Measurements from ENCODE around the gene NBAS.
"Not testable (repeated sequence)": the region's sequence is repeated elsewhere in the genome, so short reads cannot be mapped to it uniquely, and the experiment has no call there.

Gene NBAS

DNA sequence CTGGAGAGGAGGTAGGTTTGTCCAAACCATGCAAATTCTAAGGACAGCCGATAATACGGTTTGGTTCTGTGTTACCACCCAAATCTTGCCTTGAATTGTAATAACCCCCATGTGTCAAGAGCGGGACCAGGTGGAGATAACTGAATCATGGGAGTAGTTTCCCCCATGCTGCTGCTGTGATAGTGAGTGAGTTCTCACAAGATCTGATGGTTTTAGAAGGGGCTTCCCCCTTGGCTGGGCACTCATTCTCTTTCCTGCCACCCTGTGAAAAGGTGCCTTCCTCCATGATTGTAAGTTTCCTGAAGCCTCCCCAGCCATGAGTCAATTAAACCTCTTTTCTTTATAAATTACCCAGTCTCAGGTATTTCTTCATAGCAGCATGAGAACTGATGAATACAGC, 295.2 kb downstream of the NBAS start:
- DNase-seq (ENCODE audit: low read depth): no peak
- TF ChIP-seq, protein P1, sequence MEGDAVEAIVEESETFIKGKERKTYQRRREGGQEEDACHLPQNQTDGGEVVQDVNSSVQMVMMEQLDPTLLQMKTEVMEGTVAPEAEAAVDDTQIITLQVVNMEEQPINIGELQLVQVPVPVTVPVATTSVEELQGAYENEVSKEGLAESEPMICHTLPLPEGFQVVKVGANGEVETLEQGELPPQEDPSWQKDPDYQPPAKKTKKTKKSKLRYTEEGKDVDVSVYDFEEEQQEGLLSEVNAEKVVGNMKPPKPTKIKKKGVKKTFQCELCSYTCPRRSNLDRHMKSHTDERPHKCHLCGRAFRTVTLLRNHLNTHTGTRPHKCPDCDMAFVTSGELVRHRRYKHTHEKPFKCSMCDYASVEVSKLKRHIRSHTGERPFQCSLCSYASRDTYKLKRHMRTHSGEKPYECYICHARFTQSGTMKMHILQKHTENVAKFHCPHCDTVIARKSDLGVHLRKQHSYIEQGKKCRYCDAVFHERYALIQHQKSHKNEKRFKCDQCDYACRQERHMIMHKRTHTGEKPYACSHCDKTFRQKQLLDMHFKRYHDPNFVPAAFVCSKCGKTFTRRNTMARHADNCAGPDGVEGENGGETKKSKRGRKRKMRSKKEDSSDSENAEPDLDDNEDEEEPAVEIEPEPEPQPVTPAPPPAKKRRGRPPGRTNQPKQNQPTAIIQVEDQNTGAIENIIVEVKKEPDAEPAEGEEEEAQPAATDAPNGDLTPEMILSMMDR (IDR thresholded peaks at IDR 0.05; ENCODE audit: control insufficient read depth, insufficient read depth, low read depth, low read length, missing control alignments): no peak
- no peak overlapping the region for H3K4me3 ChIP-seq (ENCODE audit: control insufficient read depth, low read depth, low read length)

- no peak for DNase-seq (ENCODE audit: low read depth)
- TF ChIP-seq, protein P1 (IDR thresholded peaks at IDR 0.05; ENCODE audit: control insufficient read depth, insufficient read depth, low read depth, low read length, missing control alignments): no peak
- no peak overlapping the region for H3K4me3 ChIP-seq (ENCODE audit: control insufficient read depth, low read depth, low read length)
Measured at GRCh38 chr2:15263976-15264685, 297.0 kb downstream of the NBAS start.

GRCh38 chr2:15262792-15263191, 298.3 kb downstream of the NBAS start:
- H3K4me3 ChIP-seq (ENCODE audit: control insufficient read depth, low read depth, low read length): no peak overlapping the region
- no peak for DNase-seq (ENCODE audit: low read depth)
- TF ChIP-seq, protein P1 (IDR thresholded peaks at IDR 0.05; ENCODE audit: control insufficient read depth, insufficient read depth, low read depth, low read length, missing control alignments): no peak

DNA sequence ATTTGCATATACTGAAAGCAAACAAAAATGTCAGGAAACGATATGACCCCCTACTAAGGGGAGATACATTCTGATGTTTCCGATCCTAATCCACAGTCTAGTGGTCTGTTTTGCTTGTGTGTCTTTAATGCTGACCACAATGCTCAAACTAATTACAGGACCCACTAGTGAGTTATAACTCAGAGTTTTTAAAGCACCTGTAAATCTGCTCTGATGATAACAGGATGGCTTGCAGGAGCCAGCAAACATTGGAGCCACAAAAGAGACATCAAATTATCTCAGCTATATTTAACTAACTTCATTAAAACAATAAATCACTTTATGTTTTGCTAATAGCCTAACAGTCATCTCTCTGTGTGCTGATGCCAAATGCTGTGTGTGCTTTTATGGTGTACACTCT, 300.3 kb downstream of the NBAS start:
- TF ChIP-seq, protein P1 (IDR thresholded peaks at IDR 0.05; ENCODE audit: control insufficient read depth, insufficient read depth, low read depth, low read length, missing control alignments): no peak
- DNase-seq (ENCODE audit: low read depth): no peak
- no peak overlapping the region for H3K4me3 ChIP-seq (ENCODE audit: control insufficient read depth, low read depth, low read length)

GRCh38 chr2:15260196-15260595, 300.9 kb downstream of the NBAS start:
- TF ChIP-seq, protein P1 (IDR thresholded peaks at IDR 0.05; ENCODE audit: control insufficient read depth, insufficient read depth, low read depth, low read length, missing control alignments): no peak

GRCh38 chr2:15259356-15259756, 301.8 kb downstream of the NBAS start:
- TF ChIP-seq, protein P1 (IDR thresholded peaks at IDR 0.05; ENCODE audit: control insufficient read depth, insufficient read depth, low read depth, low read length, missing control alignments): no peak
- no peak for DNase-seq (ENCODE audit: low read depth)
- no peak overlapping the region for H3K4me3 ChIP-seq (ENCODE audit: control insufficient read depth, low read depth, low read length)

More at GRCh38 chr2:15260196-15260595, 300.9 kb downstream of the NBAS start:
- H3K4me3 ChIP-seq (ENCODE audit: control insufficient read depth, low read depth, low read length): no peak overlapping the region
- no peak for DNase-seq (ENCODE audit: low read depth)

- not testable (repeated sequence) for H3K4me3 ChIP-seq (ENCODE audit: control insufficient read depth, low read depth, low read length); DNase-seq (ENCODE audit: low read depth)
Measured at GRCh38 chr2:15258385-15258784, 302.7 kb downstream of the NBAS start.

Measured in AG09309 (cell line).